Gastrocnemius medialis (tissue), 4 donors: ENCODE measurements around the gene SHPK.

ENCODE experiments used
- POLR2A ChIP-seq, 2 donors: fragments of 450-650 bp; IDR thresholded peaks; one replicate each; pipeline ENCODE4 v1.6.1; 2017; ENCODE audit warnings: antibody characterized with exemption in 2 of 2, mild to moderate bottlenecking in 2 of 2, moderate library complexity in 2 of 2
- TF ChIP-seq, protein P1 (sequence below), 5 experiments: fragments of 450-650 bp in 3 of 5; fragments of 200-600 bp in 2 of 5; sonication (generic) in 2 of 5; IDR thresholded peaks in 4 of 5; conservative IDR thresholded peaks in 1 of 5; 1 replicate in 4 of 5; 2 replicates in 1 of 5; pipeline ENCODE4 v1.5.1; 2016 to 2019; ENCODE audit warnings: antibody characterized with exemption in 5 of 5, mild to moderate bottlenecking in 3 of 5, moderate library complexity in 3 of 5

- no peak for TF ChIP-seq POLR2A (IDR thresholded peaks at IDR 0.05)
- TF ChIP-seq, protein P1, sequence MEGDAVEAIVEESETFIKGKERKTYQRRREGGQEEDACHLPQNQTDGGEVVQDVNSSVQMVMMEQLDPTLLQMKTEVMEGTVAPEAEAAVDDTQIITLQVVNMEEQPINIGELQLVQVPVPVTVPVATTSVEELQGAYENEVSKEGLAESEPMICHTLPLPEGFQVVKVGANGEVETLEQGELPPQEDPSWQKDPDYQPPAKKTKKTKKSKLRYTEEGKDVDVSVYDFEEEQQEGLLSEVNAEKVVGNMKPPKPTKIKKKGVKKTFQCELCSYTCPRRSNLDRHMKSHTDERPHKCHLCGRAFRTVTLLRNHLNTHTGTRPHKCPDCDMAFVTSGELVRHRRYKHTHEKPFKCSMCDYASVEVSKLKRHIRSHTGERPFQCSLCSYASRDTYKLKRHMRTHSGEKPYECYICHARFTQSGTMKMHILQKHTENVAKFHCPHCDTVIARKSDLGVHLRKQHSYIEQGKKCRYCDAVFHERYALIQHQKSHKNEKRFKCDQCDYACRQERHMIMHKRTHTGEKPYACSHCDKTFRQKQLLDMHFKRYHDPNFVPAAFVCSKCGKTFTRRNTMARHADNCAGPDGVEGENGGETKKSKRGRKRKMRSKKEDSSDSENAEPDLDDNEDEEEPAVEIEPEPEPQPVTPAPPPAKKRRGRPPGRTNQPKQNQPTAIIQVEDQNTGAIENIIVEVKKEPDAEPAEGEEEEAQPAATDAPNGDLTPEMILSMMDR (IDR thresholded peaks at IDR 0.05 in 4 of 5, conservative IDR thresholded peaks at IDR 0.05 in 1 of 5), result no peak
Measured at GRCh38 chr17:3610523-3610922, 25.5 kb downstream of the SHPK start.
